Middle frontal gyrus (tissue), 1 donor: ENCODE results near the gene FAM47E.
"Not testable (repeated sequence)": the region's sequence is repeated elsewhere in the genome, so short reads cannot be mapped to it uniquely, and the experiment has no call there.

Experiments
- DNase-seq: peaks from one replicate; pipeline ENCODE4 v3.0.0-alpha.2; 2015; ENCODE audit warnings: low spot score; ENCODE audit errors: extremely low spot score

FAM47E gene

GRCh38 chr4:76267811-76268210 lies 16.3 kb downstream of the FAM47E start:
- no peak for DNase-seq

DNA sequence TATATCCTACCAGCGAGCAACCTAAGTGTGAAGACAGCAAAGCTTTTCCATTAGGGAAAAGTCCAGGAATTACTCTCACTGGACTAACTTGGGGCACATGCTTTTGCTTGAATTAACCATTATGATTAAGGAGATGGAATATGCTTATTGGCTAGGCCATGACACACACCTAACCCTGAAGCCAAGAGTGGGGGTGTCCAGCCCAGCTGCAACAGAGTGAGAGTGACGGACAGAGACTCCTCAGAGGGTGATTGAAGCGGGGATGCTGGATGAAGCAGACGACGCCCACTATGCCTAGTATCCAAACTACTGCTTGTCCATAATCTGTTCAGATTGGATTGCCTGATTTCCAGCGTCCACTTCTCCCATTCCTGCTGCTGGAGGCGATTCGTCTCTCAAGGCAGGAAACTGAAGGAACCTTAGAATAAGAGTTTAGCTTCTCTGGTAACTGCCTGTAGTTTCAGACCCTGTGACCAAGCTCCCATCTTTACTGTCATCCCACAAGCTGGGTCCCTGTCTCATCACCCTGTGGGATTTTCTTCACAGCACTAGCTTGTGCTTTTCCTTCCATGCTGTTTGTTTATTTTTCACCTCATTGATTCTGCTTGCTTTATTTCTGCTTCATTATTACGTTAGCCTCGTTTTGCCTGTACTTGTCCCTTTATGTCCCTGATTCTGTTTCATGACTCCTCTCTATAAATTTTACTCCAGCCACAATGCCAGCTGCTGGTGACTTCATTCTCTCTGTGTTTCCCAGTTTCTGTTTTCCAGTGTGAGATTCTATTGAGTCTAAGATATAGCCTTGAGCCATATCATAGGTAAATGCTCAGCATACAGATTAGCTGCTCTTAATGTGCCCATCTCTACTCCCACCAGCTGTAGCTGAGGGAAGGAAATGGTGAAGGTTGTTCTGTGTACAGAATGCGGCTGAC lies 19.0 kb downstream of the FAM47E start:
- DNase-seq: no peak

DNA sequence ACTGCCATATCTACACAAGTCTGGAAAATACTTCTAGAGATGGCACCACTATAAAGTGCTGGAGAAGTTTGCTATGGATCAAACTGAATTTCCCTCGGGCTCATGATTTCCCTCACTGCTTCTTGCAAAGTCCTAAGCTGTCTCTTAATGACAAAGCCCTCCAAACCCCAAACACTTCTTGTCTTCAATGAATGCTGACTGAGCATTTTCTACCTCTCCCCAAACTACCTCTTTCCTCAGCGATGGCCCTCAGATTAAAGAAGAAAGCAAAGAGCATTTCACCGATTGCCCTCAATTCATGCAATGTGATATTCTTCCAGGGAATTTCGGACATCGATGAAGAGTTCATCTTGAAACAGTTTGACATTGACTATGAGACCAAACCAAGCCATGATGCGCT lies 19.7 kb downstream of the FAM47E start:
- no peak for DNase-seq

DNA sequence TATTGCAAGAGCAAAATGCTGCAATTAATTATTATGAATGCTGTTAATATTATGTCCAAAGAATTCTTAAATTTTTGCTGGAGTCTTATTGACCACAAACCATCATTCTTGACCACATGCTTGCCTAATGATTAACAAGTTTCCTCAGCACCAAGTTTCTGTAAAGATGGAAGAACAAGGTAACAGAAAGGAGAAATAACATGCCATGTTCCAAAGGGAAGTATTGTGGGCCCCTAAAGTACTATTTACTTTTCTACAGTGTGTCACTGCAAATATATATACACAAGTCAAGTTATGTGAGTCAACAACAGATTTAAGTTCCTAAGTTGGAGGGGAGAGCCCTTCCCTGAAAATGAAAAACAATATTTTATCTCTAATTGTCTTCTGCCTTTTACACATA lies 20.6 kb downstream of the FAM47E start:
- no peak for DNase-seq

- no peak for DNase-seq
These were observed 21.1 kb downstream of the FAM47E start for GRCh38 chr4:76272582-76272981.

- DNase-seq: no peak
These were observed 21.5 kb downstream of the FAM47E start for GRCh38 chr4:76272999-76273398.

DNA sequence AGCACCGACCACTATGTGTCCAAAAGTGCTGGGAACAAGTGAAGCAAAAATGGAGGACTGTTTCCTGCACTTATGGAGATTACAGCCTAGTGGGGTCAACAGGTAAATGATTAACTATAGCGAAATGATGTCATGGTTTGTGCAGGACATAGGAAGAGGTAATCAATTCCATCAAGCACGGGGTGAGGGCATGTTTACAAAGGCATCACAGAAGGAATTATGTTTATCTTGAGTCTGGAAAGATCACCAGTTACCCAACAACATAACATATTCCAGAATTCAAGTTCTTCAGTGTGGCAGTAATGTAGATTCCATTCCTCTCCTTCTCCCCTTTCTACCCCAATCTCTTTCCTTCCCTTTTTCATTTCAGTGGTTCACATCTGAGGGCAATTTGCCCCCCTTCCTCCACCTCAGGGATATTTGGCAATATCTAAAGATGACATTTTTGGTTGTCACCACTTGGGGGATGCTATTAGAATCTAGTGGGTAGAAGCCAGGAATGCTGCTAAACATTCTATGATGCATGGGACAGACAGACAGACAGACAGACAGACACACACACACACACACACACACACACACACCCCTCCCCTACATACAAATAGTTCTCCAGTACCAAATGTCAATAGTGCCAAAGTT lies 24.1 kb downstream of the FAM47E start:
- DNase-seq: no peak

DNA sequence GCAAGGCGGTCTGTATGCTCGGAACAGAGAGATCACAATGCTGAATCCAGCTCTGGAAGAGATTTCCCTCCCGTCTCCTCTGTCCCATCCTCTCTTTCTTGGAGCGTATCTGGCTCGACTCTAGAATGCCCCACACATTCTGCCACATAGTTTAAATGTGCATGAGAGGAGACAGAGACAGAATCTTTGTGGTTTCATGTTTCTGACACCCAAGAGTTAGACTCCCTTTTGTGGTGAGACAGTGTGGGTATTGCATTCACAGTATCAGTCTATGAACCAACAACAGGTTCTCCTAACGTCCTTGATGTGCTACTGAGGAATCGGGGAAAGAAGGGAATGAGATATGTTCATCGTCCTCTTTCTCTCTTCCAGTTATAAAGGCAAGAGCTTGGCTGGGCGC lies 25.3 kb downstream of the FAM47E start:
- no peak for DNase-seq

- no peak for DNase-seq
These were observed 26.1 kb downstream of the FAM47E start for GRCh38 chr4:76277667-76278066.

DNA sequence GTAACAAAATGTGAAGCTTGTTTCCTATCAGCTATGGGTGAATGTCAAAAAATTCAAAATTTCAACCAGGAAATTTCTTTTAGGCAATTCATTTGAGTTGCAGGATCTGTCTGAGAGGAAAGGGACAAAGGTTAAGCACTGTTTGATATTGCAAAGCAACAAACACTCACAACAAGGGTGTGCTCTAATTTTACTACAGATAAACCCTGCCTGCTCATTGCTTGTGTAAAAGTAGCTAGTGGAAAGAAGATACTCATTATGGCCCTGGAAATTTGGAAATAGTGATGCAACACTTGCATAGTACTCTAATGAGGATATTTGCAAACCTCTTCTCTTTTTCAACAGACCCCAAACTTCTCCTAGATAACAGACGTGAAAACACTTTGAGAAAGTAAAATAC lies 27.1 kb downstream of the FAM47E start:
- no peak for DNase-seq

GRCh38 chr4:76279462-76279861 lies 27.9 kb downstream of the FAM47E start:
- DNase-seq: no peak

DNA sequence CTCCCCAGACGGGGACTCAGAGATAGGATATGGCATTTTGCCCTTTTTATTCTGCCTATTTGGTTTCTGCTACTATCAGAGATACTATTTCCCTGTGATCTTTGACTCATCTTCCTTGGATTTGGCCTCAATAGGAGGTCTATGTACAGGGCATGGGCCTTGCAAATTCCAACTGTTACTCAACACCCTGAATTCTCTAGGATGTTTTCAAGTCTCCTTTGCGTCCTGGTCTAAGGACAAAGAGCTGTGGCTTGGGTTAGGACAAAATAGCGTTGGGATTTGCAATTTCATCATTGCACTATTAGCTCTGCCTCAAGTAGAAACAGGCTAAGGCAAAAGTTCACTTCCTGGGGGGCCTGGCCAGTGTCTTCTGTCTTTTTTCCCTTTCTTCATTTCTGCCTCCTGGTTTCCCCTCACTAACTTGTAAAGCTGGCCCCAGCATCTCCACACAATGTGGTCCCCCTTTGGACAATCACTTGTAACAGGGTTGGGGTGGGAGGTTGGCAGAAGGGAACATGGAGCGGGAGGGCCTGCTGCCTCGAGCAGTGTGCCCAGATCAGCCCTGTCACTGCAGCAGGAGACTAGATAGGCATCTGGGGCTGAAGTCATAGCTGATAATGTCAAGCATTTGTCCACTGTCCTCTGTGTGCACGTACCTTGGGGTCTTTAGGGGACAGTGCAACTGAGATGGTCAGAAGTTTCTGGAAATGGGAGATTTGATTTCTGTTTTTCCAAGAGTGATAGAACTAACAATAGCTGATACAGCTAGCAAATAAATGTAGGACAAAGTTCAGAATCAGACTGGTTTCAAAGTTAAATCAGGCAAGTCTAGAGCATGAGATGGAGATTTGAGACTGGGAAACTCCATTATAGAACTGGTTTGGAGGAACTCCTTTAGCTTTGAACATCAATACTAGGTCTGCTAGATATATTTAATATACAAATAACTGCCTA lies 29.2 kb downstream of the FAM47E start:
- DNase-seq: no peak

GRCh38 chr4:76281594-76281993 lies 30.1 kb downstream of the FAM47E start:
- DNase-seq: not testable (repeated sequence)

- DNase-seq: no peak
These were observed 31.6 kb downstream of the FAM47E start for GRCh38 chr4:76282941-76283689.

DNA sequence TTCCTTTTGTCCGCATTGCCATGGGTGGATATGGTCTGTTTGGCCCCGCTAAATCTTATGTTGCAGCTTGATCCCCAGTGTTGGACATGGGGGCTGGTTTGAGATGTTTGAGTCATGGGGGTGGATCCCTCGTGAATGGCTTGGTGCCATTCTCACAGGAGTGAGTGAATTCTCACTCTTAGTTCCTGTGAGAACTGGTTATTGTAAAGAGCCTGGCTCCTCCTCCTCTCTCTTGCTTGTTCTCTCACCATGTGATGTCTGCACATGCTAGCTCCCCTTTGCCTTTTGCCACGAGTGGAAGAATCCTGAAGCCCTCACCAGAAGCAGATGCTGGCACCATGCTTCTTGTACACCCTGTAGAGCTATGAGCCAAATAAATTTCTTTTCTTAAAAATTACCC lies 32.4 kb downstream of the FAM47E start:
- DNase-seq: no peak

- not testable (repeated sequence) for DNase-seq
These were observed 36.3 kb downstream of the FAM47E start for GRCh38 chr4:76287811-76288210.

DNA sequence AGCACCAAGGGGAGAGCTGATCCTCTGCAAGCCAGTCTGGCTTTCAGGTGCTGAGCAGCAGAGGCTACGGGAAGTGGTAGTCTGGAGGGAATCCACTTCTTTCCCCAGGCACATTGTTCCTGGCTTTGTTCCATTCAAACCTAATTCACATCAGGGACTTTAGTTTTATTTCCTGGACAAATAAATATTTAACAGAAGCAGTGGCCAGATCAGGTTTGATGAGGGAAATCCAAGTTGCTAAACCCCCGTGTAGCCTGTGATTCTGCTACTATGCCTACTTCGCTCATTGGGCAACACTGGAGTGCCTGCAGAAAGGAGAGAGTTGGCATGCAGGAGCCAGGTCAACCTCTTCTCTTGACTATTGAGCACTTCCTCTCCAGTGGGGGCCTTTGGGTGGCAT lies 41.2 kb downstream of the FAM47E start:
- no peak for DNase-seq

DNA sequence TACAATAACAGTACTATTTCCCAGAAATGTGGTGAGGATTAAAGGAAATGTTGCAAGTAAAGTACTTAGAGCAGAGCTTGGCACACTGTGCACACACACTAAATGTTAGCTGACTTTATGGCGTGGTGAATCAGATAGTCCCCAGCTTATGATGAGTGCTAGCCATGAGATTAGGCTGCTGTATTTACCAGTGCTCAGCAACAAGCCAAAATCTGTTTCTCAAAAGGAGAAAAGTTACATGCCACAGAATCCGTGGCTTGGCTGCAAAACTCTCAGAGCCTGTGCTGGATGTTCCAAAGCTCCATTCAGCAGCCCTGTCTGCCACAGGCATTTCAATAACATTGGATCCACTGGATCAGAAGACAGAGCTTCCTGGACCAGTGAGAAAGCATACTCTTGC lies 42.3 kb downstream of the FAM47E start:
- DNase-seq: no peak

DNA sequence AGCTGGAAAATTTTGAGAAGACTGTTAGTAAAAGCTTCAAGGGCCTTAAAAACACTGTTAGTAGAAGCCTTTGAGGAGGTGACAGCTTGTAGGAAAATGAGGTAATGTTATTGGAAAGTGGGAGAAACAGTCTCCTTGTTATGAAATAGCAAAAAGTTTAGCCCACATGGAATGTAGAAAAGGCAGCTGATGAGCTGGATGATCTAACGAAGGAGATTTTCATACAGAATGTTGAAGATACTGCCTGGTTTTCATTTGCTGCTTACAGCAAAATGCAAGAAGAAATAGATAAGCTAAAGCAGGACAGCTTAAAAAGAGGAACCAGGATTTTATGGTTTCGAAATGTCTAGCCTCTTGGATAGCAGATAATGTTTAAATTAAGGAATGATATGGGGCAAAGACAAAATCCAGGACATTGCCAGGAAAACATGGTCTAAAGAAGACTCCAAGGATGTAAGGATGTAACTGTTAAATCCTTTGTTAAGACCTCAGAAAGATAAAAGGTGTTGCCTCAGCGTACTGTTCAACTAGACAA lies 44.8 kb downstream of the FAM47E start:
- DNase-seq: no peak

- DNase-seq: no peak
These were observed 46.7 kb downstream of the FAM47E start for GRCh38 chr4:76298227-76298626.

DNA sequence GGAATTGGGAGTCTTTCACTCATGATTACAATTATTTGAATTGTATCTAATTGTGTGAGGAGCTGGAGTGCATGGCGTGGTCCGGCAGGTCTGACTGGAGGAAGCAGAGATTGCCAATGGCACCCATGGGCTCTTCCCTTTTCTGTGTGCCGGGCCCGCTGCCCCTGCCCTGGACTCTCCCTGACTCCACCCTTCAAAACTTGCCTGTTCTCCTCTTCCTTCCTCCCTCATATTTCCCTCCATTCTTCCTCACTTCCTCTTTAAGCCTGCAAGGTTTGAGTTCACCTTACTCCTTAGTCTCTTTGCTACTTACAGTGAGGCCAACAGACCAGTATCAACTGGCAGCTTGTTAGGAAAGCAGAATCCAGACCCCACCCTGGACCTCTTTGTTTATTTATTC lies 48.5 kb downstream of the FAM47E start:
- DNase-seq: no peak
